T-cell (primary cell): ENCODE data around the gene RAB1A. TPM values are rescaled to one million over a fixed set of nuclear protein-coding genes. Genes with fewer than 3 reads are reported as not detected.

Source experiments
- ATAC-seq, 4 experiments: fragments of 200-7000 bp in 3 of 4; fragments of 150-1000 bp in 1 of 4; cut with Tn5 transposase; replicated peaks in 1 of 4; 1 replicate in 3 of 4; 2 replicates in 1 of 4; pipeline ENCODE4 v1.10.0; 2021; ENCODE audit warnings: moderate library complexity in 3 of 4, mild to moderate bottlenecking in 2 of 4, moderate number of reproducible peaks in 1 of 4
- CTCF ChIA-PET, 2 donors: fragments of 300-600 bp; sonication (Branson Sonifier 250); formaldehyde crosslinking; loops; one replicate each; lab custom pipeline; 2022; ENCODE audit warnings: antibody characterized with exemption in 2 of 2; lab: Charles Lee
- POLR2A ChIA-PET, 2 donors: fragments of 300-600 bp; sonication (Branson Sonifier 250); formaldehyde crosslinking; loops; one replicate each; lab custom pipeline; 2022; ENCODE audit warnings: antibody characterized with exemption in 2 of 2; lab: Charles Lee
- DNase-seq, 35 experiments: peaks; one replicate each; pipeline versions ENCODE4 v3.0.0 to v3.0.0-alpha.2; 2013 to 2023
- H3K27ac ChIP-seq: one replicate; pipeline ENCODE4 v1.5.1; 2013; ENCODE audit warnings: low read length
- H3K27me3 ChIP-seq, 2 experiments: replicated peaks in 1 of 2; 1 replicate in 1 of 2; 2 replicates in 1 of 2; pipeline versions ENCODE4 v1.6.1 to v1.7.0; 2013; ENCODE audit warnings: low read length in 1 of 2, mixed read lengths in 1 of 2; ENCODE audit not compliant: control insufficient read depth in 2 of 2, insufficient read depth in 2 of 2; ENCODE audit errors: extremely low read depth in 1 of 2
- H3K36me3 ChIP-seq, 2 donors: 1 replicate in 1 of 2; 2 replicates in 1 of 2; pipeline versions ENCODE4 v1.6.1 to v1.7.0; 2013; ENCODE audit warnings: low read length in 1 of 2; ENCODE audit not compliant: control insufficient read depth in 2 of 2, insufficient read depth in 1 of 2; ENCODE audit errors: extremely low read depth in 1 of 2
- H3K4me1 ChIP-seq, 2 experiments: 1 replicate in 1 of 2; 2 replicates in 1 of 2; pipeline versions ENCODE4 v1.6.1 to v1.7.0; 2013; ENCODE audit warnings: low read length in 2 of 2, mixed read lengths in 1 of 2; ENCODE audit not compliant: insufficient read depth in 2 of 2, control insufficient read depth in 1 of 2; ENCODE audit errors: extremely low read depth in 1 of 2
- H3K4me3 ChIP-seq, 2 donors: 1 replicate in 1 of 2; 2 replicates in 1 of 2; pipeline versions ENCODE4 v1.5.1 to v1.7.0; 2013; ENCODE audit warnings: mild to moderate bottlenecking in 2 of 2, low read length in 1 of 2, moderate library complexity in 1 of 2; ENCODE audit not compliant: control insufficient read depth in 1 of 2; ENCODE audit errors: extremely low read depth in 1 of 2
- H3K9me3 ChIP-seq: 2 replicates; pipeline ENCODE4 v1.7.0; 2013
- H3K27ac Mint-ChIP-seq, 2 donors: one replicate each; pipeline ENCODE4 v1.8.0; 2020 to 2021; ENCODE audit warnings: mild to moderate bottlenecking in 2 of 2, mixed read lengths in 2 of 2
- H3K27me3 Mint-ChIP-seq, 2 donors: one replicate each; pipeline ENCODE4 v1.8.0; 2021 to 2022; ENCODE audit warnings: mixed read lengths in 2 of 2
- H3K36me3 Mint-ChIP-seq: one replicate; pipeline ENCODE4 v1.8.0; 2021; ENCODE audit warnings: mixed read lengths
- H3K4me1 Mint-ChIP-seq, 3 donors: one replicate each; pipeline ENCODE4 v1.8.0; 2020 to 2022; ENCODE audit warnings: mixed read lengths in 3 of 3, mild to moderate bottlenecking in 1 of 3
- H3K4me3 Mint-ChIP-seq, 3 donors: one replicate each; pipeline ENCODE4 v1.8.0; 2020 to 2022; ENCODE audit warnings: mild to moderate bottlenecking in 3 of 3, mixed read lengths in 3 of 3, moderate library complexity in 3 of 3
- H3K9me3 Mint-ChIP-seq, 3 donors: one replicate each; pipeline ENCODE4 v1.8.0; 2020 to 2022; ENCODE audit warnings: mixed read lengths in 3 of 3
- WGBS: methylation state at CpG from one replicate; pipeline ENCODE4 v1.1.5; 2013; ENCODE audit warnings: missing lambda C conversion rate; ENCODE audit not compliant: insufficient coverage; 5-methylcytosine and 5-hydroxymethylcytosine counted together
- total RNA-seq, 35 experiments: library from RNA in 6 of 35; stranded (reverse) in 6 of 35; fragments of 120-200 nt in 1 of 35; gene quantifications; one replicate each; pipeline versions ENCODE4 v1.2.1 to v1.2.4 and lab custom pipeline; 2013 to 2026

Gene RAB1A
- total RNA-seq, 5 donors from 2014 or later (not counting 1 experiment from before 2014, with no cell fraction given), result 39.1 to 54.3 (median 42.6) TPM

- H3K36me3 Mint-ChIP-seq, result peaks cover 7% of the 10 kb centered on the region
- ChIA-PET CTCF (interaction anchor here (0.5 to 3.8 kb wide), 10 partner anchors 8 to 448 kb away, joined by 3 to 34 read pairs (median 6); partner anchors contain the start of gene RAB1A (in 1 of the 2)), POLR2A (interaction anchor here (0.6 to 1.6 kb wide), 10 partner anchors 10 to 202 kb away, joined by 3 to 12 read pairs (median 5); partner anchors contain the start of genes ACTR2 (in 1 of the 2) and RAB1A (in 1 of the 2))
- no peak overlapping the region for H3K27ac ChIP-seq
- peak overlapping the region; percentile 92 to 94 for H3K27ac Mint-ChIP-seq
- no peaks in the 10 kb centered on the region for H3K36me3 ChIP-seq
- no peaks in the 10 kb centered on the region for H3K27me3 Mint-ChIP-seq
- no peaks in the 10 kb centered on the region for H3K27me3 ChIP-seq
- peak overlapping the region; percentile 95 to 97 (median 96) for H3K4me3 Mint-ChIP-seq
- H3K9me3 ChIP-seq, result no peaks in the 10 kb centered on the region
- peaks cover 60 to 71% (median 61%) of the 10 kb centered on the region in 3 donors for H3K4me1 Mint-ChIP-seq
- H3K4me1 ChIP-seq, result peaks cover 20 to 54% of the 10 kb centered on the region in 2 experiments
- 40% methylated on average over 1 of the region's 4 CpGs for WGBS
- ATAC-seq (no peak), DNase-seq (no peak)
- no peaks in the 10 kb centered on the region for H3K9me3 Mint-ChIP-seq
- H3K4me3 ChIP-seq, result peak overlapping the region in 1 of 2 donors; percentile 52
Measured at GRCh38 chr2:65054749-65055421, 75.0 kb downstream of the RAB1A start.

GRCh38 chr2:65053199-65053598 lies 76.7 kb downstream of the RAB1A start:
- ChIA-PET CTCF (interaction anchor here in 1 of 2 donors (0.9 to 1.3 kb wide), 2 partner anchors 11 to 81 kb away, joined by 3 to 6 read pairs; no protein-coding TSS in a partner anchor), POLR2A (no interaction called here)
- Histone ChIP-seq H3K36me3 (no peaks in the 10 kb centered on the region), H3K4me1 (peaks cover 20 to 47% of the 10 kb centered on the region in 2 experiments), H3K27ac (peak overlapping the region; percentile 24), H3K27me3 (no peaks in the 10 kb centered on the region), H3K4me3 (no peak overlapping the region), H3K9me3 (no peaks in the 10 kb centered on the region)
- Mint-ChIP-seq H3K27me3 (no peaks in the 10 kb centered on the region), H3K36me3 (peaks cover 11% of the 10 kb centered on the region), H3K4me1 (peaks cover 45 to 54% (median 47%) of the 10 kb centered on the region in 3 donors), H3K4me3 (peak overlapping the region; percentile 25 to 58 (median 43)), H3K9me3 (peaks cover 0 to 4% (median 0%) of the 10 kb centered on the region in 3 donors), H3K27ac (peak overlapping the region; percentile 80 to 86)
- no CpG with 5 or more reads among the region's 1 CpG for WGBS
- DNase-seq (peak in 23 of 35 experiments; percentile 18 to 61 (median 31)), ATAC-seq (peak in 2 of 4 experiments; percentile 6 to 11)

- no peaks in the 10 kb centered on the region for H3K27me3 ChIP-seq
- H3K9me3 Mint-ChIP-seq, result peaks cover 0 to 4% (median 0%) of the 10 kb centered on the region in 3 donors
- H3K4me1 Mint-ChIP-seq, result peaks cover 32 to 39% (median 35%) of the 10 kb centered on the region in 3 donors
- ATAC-seq, result no peak
- WGBS, result 100% methylated on average over 1 of the region's 3 CpGs
- H3K4me1 ChIP-seq, result peaks cover 10 to 32% of the 10 kb centered on the region in 2 experiments
- H3K4me3 ChIP-seq, result no peak overlapping the region
- POLR2A ChIA-PET, result interaction anchor here in 1 of 2 donors (0.6 kb wide), 1 partner anchor 284 kb away, joined by 4 read pairs; no protein-coding TSS in a partner anchor
- CTCF ChIA-PET, result interaction anchor here (0.5 to 0.6 kb wide), 3 partner anchors 25 to 482 kb away, joined by 3 read pairs; no protein-coding TSS in a partner anchor
- H3K36me3 ChIP-seq, result no peaks in the 10 kb centered on the region
- no peaks in the 10 kb centered on the region for H3K9me3 ChIP-seq
- H3K4me3 Mint-ChIP-seq, result no peak overlapping the region
- H3K36me3 Mint-ChIP-seq, result peaks cover 15% of the 10 kb centered on the region
- H3K27ac ChIP-seq, result no peak overlapping the region
- H3K27me3 Mint-ChIP-seq, result no peaks in the 10 kb centered on the region
- H3K27ac Mint-ChIP-seq, result no peak overlapping the region
- no peak for DNase-seq
Measured at GRCh38 chr2:65050931-65051330, 79.0 kb downstream of the RAB1A start.

DNA sequence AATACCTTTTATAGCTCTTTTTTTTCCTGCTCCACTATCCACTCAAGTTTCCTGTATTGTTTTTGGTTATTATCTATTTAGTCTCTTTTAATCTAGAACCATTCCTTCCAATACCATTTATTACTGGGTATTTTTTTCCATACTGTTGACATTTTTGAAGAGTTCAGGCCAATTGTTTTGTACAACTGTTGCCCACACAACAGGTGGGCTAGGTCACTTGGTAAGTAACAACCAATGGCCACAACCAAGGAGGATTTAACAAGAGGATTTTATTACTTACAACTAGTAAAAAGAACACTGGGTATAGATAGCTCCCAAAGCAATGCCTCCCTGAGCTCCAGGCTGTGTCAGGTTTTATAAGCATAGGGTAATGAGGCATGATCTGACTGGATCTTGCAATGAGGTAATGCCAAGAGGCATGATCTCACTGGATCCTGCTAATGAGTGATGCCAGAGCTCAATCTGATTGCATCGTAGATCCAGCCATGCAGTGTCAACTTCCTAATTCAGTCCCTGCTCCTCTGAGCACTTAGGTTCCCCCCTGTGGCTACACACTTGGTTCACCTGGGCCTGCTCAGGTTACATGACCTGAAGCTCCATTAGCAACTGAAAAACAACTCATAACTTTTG lies 80.8 kb downstream of the RAB1A start:
- no peak overlapping the region for H3K4me3 Mint-ChIP-seq
- Histone ChIP-seq H3K9me3 (no peaks in the 10 kb centered on the region), H3K4me1 (peaks cover 10 to 15% of the 10 kb centered on the region in 2 experiments), H3K36me3 (peaks cover 0 to 7% of the 10 kb centered on the region in 2 donors), H3K27me3 (no peaks in the 10 kb centered on the region), H3K4me3 (no peak overlapping the region), H3K27ac (no peak overlapping the region)
- 100% methylated on average over 1 of the region's 1 CpG for WGBS
- H3K9me3 Mint-ChIP-seq, result peaks cover 7 to 19% (median 9%) of the 10 kb centered on the region in 3 donors
- POLR2A ChIA-PET, result no interaction called here
- peaks cover 15 to 22% (median 18%) of the 10 kb centered on the region in 3 donors for H3K4me1 Mint-ChIP-seq
- ATAC-seq (no peak), DNase-seq (no peak)
- H3K27me3 Mint-ChIP-seq, result no peaks in the 10 kb centered on the region
- H3K36me3 Mint-ChIP-seq, result peaks cover 33% of the 10 kb centered on the region
- CTCF ChIA-PET, result interaction anchor here in 1 of 2 donors (0.5 kb wide), 1 partner anchor 777 kb away, joined by 4 read pairs; no protein-coding TSS in a partner anchor
- H3K27ac Mint-ChIP-seq, result no peak overlapping the region

- Histone ChIP-seq H3K27ac (no peak overlapping the region), H3K27me3 (no peaks in the 10 kb centered on the region), H3K4me3 (no peak overlapping the region), H3K36me3 (peaks cover 0 to 8% of the 10 kb centered on the region in 2 donors), H3K9me3 (no peaks in the 10 kb centered on the region), H3K4me1 (no peaks in the 10 kb centered on the region)
- WGBS, result 93% methylated on average over 8 of the region's 11 CpGs
- Mint-ChIP-seq H3K27ac (no peak overlapping the region), H3K4me1 (peaks cover 0 to 5% (median 0%) of the 10 kb centered on the region in 3 donors), H3K27me3 (no peaks in the 10 kb centered on the region), H3K9me3 (peaks cover 9 to 21% (median 10%) of the 10 kb centered on the region in 3 donors), H3K36me3 (peaks cover 40% of the 10 kb centered on the region), H3K4me3 (no peak overlapping the region)
- no peak for DNase-seq
- CTCF ChIA-PET, result interaction anchor here in 1 of 2 donors (0.6 to 1.6 kb wide), 3 partner anchors 9 to 719 kb away, joined by 3 to 5 read pairs (median 3); partner anchors contain the start of gene CEP68
- POLR2A ChIA-PET, result no interaction called here
- ATAC-seq, result no peak
Measured at GRCh38 chr2:65046633-65047407, 83.1 kb downstream of the RAB1A start.
